GM21360 (cell line): ENCODE data around the gene SNTA1.
"Not testable (repeated sequence)": the region's sequence is repeated elsewhere in the genome, so short reads cannot be mapped to it uniquely, and the experiment has no call there.

Experiments used
- ATAC-seq: cut with Tn5 transposase; IDR thresholded peaks from one replicate; pipeline ENCODE4 v1.9.1; 2021; ENCODE audit warnings: mild to moderate bottlenecking, moderate library complexity; ENCODE audit not compliant: unreplicated experiment

Gene SNTA1

GRCh38 chr20:33400812-33401183 lies 42.8 kb downstream of the SNTA1 start:
- peak; percentile 22 for ATAC-seq

GRCh38 chr20:33399924-33400323 lies 43.6 kb downstream of the SNTA1 start:
- ATAC-seq: no peak

GRCh38 chr20:33394718-33395117 lies 48.8 kb downstream of the SNTA1 start:
- no peak for ATAC-seq

DNA sequence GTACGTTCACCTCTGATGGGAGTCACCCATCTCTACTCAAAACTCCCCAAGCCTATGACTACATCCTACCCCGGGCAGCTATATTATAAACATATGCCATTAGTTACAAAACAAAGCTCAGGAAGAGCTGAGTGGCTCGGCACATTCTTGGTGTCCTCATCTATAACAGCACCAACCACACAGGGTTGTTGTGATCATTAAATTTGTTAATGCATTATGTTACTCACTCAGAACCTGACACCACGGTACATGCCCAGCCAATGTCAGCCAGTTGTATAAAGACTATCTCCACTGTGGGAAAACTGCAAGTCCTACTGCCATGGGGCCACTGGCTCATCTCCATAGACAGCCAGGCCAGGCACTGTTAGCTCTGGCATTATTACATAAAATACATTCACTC lies 50.0 kb downstream of the SNTA1 start:
- ATAC-seq: no peak

GRCh38 chr20:33391722-33392415 lies 51.7 kb downstream of the SNTA1 start:
- no peak for ATAC-seq

GRCh38 chr20:33389326-33389725 lies 54.2 kb downstream of the SNTA1 start:
- ATAC-seq: not testable (repeated sequence)

GRCh38 chr20:33388268-33388667 lies 55.3 kb downstream of the SNTA1 start:
- ATAC-seq: no peak

DNA sequence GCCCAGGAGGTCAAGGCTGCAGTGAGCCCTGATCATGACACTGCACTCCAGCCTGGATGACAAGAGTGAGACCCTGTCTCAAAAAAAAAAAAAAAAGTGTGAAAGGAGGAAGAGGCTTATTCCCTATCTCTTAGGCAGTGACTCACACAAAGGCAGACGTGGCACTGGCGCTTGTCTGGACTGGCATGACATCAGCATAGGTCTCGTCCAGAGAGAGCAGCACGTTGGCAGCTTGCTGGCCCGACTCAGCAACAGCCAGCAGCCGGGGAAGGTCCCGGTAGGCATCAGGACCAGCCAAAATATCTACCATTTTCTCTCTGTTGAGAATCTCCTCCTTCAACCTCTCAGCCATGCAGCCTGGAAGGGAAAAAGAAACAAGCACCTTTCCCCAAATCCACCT lies 56.4 kb downstream of the SNTA1 start:
- ATAC-seq: no peak

- no peak for ATAC-seq
These were observed 56.9 kb downstream of the SNTA1 start for GRCh38 chr20:33386673-33387072.

DNA sequence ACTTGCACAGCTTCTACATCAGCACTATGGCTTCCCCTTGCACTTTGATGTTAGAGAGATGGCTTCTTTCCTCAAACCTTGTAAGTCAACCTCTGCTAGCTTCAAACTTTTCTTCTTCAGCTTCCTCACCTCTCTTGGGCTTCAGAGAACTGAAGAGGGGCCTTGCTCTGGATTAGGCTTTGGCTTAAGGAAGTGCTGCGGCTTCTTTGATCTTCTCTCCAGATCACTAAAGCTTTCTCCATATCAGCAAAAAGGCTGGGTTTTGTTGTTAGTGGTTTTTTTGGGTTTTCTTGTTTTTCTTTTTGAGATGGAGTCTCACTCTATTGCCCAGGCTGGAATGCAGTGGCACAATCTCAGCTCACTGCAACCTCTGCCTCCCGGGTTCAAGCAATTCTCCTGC lies 66.2 kb downstream of the SNTA1 start:
- ATAC-seq: no peak

DNA sequence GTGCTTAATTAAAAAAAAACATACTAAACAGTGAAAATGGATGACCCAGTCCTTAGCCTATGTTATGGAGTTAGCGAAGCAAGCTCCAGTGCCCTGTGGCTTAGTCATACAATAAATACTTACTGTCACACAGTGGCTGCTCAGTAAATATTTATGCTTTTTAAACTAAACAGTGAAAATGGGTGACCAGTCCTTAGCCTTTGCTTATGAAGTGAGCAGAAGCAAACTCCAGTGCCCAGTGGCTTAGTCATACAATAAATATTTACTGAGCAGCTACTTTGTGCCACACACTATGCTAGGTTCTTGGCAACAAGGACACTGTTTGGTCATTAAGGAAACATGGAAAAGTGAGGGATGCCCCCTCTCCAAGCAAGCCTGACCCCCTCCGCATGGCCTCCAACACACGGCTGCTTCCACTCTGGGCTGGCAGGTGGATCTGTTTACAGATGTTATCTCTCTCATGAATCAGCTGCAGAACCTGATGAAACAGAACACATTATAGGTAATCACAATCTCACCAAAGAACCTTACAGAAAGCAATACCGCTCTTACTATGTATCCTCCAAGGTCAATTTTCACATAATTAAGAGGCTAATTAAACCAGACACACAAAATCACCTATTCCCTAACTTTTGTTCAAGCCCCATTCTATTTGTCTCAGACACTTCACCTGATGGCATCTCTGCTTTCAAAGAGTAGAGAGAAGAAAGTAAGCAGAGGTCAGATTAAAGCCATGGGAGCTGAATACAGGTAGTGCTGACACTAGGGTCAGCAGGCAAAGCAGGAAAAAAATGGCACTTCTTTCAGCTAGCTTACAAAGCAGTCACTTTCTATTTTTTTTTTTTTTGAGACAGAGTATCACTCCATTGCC lies 69.6 kb downstream of the SNTA1 start:
- ATAC-seq: no peak

GRCh38 chr20:33372993-33373441 lies 70.5 kb downstream of the SNTA1 start:
- no peak for ATAC-seq

DNA sequence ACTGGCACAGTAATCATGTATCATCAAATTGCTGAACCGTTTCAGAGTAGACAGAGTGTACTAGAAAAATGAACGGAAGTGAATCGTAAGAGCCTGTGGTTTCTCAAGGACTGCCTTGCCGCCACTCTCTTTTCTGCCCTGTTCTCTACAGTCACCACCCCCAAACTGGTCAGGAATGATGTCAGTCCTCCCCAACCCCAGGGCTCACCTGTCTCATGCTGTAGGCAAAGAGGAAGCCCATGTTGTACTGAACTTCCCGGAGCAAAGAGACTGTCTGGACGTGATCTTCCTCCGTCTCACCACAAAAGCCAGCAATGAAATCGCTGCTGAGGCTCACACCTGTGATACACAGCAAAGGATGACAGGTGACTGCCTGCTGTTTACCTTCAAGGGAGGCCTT lies 73.3 kb downstream of the SNTA1 start:
- ATAC-seq: no peak

DNA sequence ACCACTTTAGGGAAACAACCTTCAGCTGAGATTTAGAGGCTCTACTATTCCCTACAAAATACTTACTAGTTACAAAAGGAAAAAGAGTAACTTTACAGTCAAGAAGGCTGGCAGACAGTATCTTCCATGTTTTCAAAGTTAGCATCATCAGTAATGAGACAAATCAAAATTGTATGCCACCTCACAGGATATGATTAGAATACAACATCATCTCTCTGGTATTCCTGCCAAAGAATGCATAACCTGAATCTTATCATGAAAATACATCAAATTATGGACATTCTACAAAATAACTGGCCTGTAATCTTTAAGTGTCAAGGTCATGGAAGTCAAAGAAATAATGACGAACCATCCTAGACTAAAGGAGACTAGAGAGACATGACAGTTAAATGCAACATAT lies 80.7 kb downstream of the SNTA1 start:
- ATAC-seq: no peak

GRCh38 chr20:33359399-33360261 lies 83.9 kb downstream of the SNTA1 start:
- no peak for ATAC-seq
